GM18505 (cell line): ENCODE data around the gene TEX264.
A peak's percentile ranks its signal among the peaks of the same experiment; 100 is the strongest.
"Not testable (repeated sequence)": the region's sequence is repeated elsewhere in the genome, so short reads cannot be mapped to it uniquely, and the experiment has no call there.

Source experiments
- ATAC-seq: cut with Tn5 transposase; IDR thresholded peaks from one replicate; pipeline ENCODE4 v1.9.1; 2021; ENCODE audit not compliant: unreplicated experiment
- POLR2A ChIP-seq: IDR thresholded peaks from 4 replicates; pipeline ENCODE4 v1.6.1; 2011; ENCODE audit warnings: borderline replicate concordance; ENCODE audit not compliant: insufficient read depth, insufficient read length; ENCODE audit errors: extremely low read depth

Gene TEX264, protein sequence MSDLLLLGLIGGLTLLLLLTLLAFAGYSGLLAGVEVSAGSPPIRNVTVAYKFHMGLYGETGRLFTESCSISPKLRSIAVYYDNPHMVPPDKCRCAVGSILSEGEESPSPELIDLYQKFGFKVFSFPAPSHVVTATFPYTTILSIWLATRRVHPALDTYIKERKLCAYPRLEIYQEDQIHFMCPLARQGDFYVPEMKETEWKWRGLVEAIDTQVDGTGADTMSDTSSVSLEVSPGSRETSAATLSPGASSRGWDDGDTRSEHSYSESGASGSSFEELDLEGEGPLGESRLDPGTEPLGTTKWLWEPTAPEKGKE

DNA sequence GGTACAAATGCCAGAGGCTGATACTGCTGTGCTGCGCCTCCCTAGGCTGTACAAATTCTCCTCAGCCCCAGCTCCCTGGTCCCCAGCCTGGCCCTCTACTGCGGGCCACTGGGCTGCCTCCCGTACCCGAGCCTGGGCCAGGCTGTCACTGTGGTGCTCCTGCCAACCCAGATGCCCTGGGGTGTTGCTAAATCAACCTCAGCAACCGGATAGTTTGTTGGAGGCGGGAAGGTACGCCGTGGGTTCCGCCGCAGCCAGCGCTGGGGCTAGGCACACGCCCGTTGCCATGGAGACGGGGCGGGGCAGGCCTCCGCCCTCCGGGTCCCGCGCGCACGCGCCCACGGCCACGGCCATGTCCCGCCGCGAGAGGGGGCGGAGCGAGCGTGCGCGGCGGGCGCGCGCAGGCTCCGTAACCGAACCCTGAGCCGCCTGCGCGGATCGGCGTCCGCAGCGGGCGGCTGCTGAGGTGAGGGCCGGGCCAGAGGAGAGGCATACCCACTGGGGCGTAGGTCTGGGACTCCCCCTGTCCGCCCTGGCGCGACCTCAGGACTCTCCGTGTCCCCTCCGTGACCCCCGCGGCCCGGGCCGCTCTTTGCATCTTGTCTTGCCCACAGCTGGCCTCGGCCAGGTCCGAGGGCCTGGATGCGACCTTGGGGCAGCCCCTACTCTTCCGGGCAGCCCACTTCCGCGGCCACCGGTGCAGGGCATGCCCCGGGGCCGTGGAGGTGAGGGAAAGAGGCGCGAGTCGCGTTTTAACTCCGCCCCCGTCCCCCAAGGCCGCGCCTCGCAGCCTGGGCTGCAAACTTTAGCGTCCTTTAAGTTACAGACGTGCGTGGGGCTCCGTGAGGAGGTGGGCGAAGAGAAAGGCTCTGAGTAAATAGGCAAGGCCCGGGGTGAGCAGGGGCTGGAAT lies at the start of gene TEX264:
Gene TEX264 (plus strand): TSS at position 430 of the 911 bp plus-strand sequence. CDS start 3,053 bp downstream, outside the sequence.
- peak; percentile 72 for ATAC-seq
- peak; percentile 91 for TF ChIP-seq POLR2A

DNA sequence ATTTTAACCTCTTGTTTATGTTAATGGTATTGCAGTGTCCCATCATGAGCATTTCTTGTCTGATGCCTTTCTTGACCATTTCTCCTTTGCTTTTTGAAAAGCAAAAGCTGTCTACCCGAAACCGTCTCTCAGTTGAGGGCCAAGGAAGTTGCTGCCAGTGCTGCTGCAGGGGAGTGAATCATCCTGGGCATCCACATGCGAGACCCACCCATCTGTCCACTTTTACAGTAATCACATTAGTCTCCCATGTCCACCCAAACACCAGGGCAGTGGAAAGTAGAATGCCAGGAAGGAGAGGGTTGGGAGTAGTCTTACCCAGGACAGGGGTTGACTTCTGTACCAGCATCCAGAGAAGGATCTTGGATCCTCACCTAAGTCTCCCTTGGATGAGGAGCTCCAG lies 48.6 kb upstream of the TEX264 start:
- no peak for ATAC-seq

GRCh38 chr3:51622868-51623267 lies 48.2 kb upstream of the TEX264 start:
- ATAC-seq = no peak

More for the DNA sequence above, 48.6 kb upstream of the TEX264 start:
- no peak for TF ChIP-seq POLR2A

DNA sequence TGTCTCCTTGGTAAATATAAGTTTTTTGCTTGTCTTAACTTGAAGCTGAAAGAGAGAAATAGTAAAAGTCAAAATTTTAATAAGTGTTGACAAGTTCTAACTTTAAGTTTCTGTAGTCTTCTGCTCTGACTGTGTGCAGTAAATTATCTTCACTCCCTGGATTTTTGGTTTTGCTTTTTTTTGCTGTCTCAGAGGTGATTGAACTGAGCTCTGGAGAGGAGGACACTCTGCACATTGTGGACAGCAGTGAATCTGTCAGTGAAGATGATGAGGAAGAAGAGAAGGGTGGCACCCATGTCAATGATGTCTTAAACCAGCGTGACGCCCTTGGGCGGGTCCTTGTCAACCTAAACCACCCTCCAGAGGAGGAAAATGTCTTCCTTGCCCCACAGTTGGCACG lies 40.5 kb upstream of the TEX264 start:
- TF ChIP-seq POLR2A = no peak
- ATAC-seq = no peak

More at GRCh38 chr3:51622868-51623267, 48.2 kb upstream of the TEX264 start:
- TF ChIP-seq POLR2A = no peak

DNA sequence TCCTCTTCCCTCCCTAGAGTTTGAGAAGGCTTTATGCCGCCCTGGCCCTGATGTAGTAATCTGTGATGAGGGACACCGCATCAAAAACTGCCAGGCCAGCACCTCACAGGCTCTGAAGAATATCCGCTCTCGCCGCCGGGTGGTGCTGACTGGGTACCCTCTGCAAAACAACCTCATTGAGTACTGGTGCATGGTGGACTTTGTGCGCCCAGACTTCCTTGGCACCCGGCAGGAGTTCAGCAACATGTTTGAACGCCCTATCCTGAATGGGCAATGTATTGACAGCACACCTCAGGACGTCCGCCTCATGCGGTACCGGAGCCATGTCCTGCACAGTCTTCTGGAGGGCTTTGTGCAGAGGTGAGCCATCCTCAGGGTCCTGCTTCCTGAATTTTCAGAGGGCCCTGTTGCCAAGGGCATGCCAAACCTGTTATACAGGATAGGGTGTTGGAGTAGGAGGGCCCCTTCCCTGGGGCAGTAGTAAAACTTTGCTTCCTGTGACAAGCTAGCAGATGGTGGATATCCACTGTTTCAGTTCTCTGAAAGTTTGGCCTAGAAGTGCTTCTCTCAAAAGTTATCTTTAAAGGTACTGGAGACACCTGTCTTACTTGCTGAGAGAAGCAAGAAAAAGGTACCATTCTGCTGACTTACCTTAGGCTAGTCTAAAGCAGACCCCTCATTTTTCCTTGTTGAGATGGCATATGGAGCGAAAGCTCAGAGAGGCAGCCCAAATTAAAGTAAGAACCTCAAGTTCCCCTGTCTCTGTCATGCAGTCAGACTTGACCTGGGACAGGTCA lies 33.7 kb upstream of the TEX264 start:
- no peak for ATAC-seq
- TF ChIP-seq POLR2A = no peak

GRCh38 chr3:51637941-51638471 lies 33.0 kb upstream of the TEX264 start:
- peak; percentile 62 for ATAC-seq
- no peak for TF ChIP-seq POLR2A

DNA sequence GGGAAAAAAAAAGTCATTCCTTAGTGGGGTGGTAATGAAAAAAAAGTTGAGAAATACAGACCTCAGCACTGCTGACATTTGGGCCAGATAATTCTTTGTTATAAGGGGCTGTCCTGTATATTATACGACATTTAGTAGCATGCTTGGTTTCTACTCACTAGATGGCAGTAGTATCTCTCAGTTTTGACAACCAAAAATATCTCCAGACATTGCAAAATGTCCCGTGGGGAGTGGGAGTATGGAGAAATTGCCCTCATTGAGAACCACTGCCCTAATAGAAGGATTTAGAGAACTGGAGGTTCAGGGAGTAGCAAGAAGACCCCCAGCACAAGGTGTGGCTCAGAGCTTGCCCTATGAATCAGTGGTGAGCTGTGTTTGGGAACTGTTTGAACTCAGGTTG lies 28.6 kb upstream of the TEX264 start:
- no peak for TF ChIP-seq POLR2A
- ATAC-seq = no peak

- ATAC-seq = no peak
- no peak for TF ChIP-seq POLR2A
Observed at GRCh38 chr3:51646091-51646490, 25.0 kb upstream of the TEX264 start.

DNA sequence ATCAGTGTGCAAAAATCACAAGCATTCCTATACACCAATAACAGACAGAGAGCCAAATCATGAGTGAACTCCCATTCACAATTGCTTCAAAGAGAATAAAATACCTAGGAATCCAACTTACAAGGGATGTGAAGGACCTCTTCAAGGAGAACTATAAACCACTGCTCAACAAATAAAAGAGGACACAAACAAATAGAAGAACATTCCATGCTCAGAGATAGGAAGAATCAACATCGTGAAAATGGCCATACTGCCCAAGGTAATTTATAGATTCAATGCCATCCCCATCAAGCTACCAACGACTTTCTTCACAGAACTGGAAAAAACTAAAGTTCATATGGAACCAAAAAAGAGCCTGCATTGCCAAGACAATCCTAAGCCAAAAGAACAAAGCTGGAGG lies 18.9 kb upstream of the TEX264 start:
- ATAC-seq = not testable (repeated sequence)

DNA sequence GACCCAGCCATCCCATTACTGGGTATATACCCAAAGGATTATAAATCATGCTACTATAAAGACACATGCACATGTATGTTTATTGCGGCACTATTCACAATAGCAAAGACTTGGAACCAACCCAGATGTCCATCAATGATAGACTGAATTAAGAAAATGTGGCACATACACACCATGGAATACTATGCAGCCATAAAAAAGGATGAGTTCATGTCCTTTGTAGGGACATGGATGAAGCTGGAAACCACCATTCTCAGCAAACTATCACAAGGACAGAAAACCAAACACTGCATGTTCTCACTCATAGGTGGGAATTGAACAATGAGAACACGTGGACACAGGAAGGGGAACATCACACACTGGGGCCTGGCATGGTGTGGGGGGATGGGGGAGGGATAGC lies 17.6 kb upstream of the TEX264 start:
- not testable (repeated sequence) for ATAC-seq

GRCh38 chr3:51657234-51657633 lies 13.8 kb upstream of the TEX264 start:
- no peak for TF ChIP-seq POLR2A
- no peak for ATAC-seq

- no peak for ATAC-seq
- no peak for TF ChIP-seq POLR2A
Observed at GRCh38 chr3:51659942-51660341, 11.1 kb upstream of the TEX264 start.

GRCh38 chr3:51662456-51662855 lies 8.6 kb upstream of the TEX264 start:
- ATAC-seq = no peak
- TF ChIP-seq POLR2A = no peak
